ENCODE data around the gene ITGB5.

ITGB5 gene

GRCh38 chr3:124854009-124854408 is 33.2 kb downstream of the ITGB5 start:
- in situ Hi-C loops (cut with MboI; ENCODE audit: low pct_unique_long_range_greater_than_20kb, low sequenced_read_pairs, unreplicated experiment) = no loop called here

GRCh38 chr3:124853446-124853845 is 33.7 kb downstream of the ITGB5 start:
- in situ Hi-C loops (cut with MboI; ENCODE audit: low pct_unique_long_range_greater_than_20kb, low sequenced_read_pairs, unreplicated experiment) = no loop called here
- TF ChIP-seq CTCF (IDR thresholded peaks at IDR 0.05; ENCODE audit: extremely low read depth, insufficient read depth, missing control alignments) = no peak
- DNase-seq (ENCODE audit: low spot score) = no peak

More at GRCh38 chr3:124854009-124854408, 33.2 kb downstream of the ITGB5 start:
- no peak for TF ChIP-seq CTCF (IDR thresholded peaks at IDR 0.05; ENCODE audit: extremely low read depth, insufficient read depth, missing control alignments)
- no peak for DNase-seq (ENCODE audit: low spot score)

- DNase-seq (ENCODE audit: low spot score) = no peak
- no peak for TF ChIP-seq CTCF (IDR thresholded peaks at IDR 0.05; ENCODE audit: extremely low read depth, insufficient read depth, missing control alignments)
- in situ Hi-C loops (cut with MboI; ENCODE audit: low pct_unique_long_range_greater_than_20kb, low sequenced_read_pairs, unreplicated experiment) = no loop called here
Observed at GRCh38 chr3:124851905-124852304, 35.3 kb downstream of the ITGB5 start.

GRCh38 chr3:124851136-124851535 is 36.0 kb downstream of the ITGB5 start:
- DNase-seq (ENCODE audit: low spot score) = no peak
- in situ Hi-C loops (cut with MboI; ENCODE audit: low pct_unique_long_range_greater_than_20kb, low sequenced_read_pairs, unreplicated experiment) = no loop called here
- TF ChIP-seq CTCF (IDR thresholded peaks at IDR 0.05; ENCODE audit: extremely low read depth, insufficient read depth, missing control alignments) = no peak

GRCh38 chr3:124850633-124851032 is 36.5 kb downstream of the ITGB5 start:
- in situ Hi-C loops (cut with MboI; ENCODE audit: low pct_unique_long_range_greater_than_20kb, low sequenced_read_pairs, unreplicated experiment) = no loop called here
- TF ChIP-seq CTCF (IDR thresholded peaks at IDR 0.05; ENCODE audit: extremely low read depth, insufficient read depth, missing control alignments) = no peak
- DNase-seq (ENCODE audit: low spot score) = no peak

- no peak for TF ChIP-seq CTCF (IDR thresholded peaks at IDR 0.05; ENCODE audit: extremely low read depth, insufficient read depth, missing control alignments)
- in situ Hi-C loops (cut with MboI; ENCODE audit: low pct_unique_long_range_greater_than_20kb, low sequenced_read_pairs, unreplicated experiment) = no loop called here
- no peak for DNase-seq (ENCODE audit: low spot score)
Observed at GRCh38 chr3:124850212-124850611, 37.0 kb downstream of the ITGB5 start.

- TF ChIP-seq CTCF (IDR thresholded peaks at IDR 0.05; ENCODE audit: extremely low read depth, insufficient read depth, missing control alignments) = no peak
- in situ Hi-C loops (cut with MboI; ENCODE audit: low pct_unique_long_range_greater_than_20kb, low sequenced_read_pairs, unreplicated experiment) = no loop called here
- DNase-seq (ENCODE audit: low spot score) = no peak
Observed at GRCh38 chr3:124848300-124848699, 38.9 kb downstream of the ITGB5 start.
